Bronchial epithelial cell (primary cell): ENCODE measurements around the gene ENPP1. TPM values are rescaled to one million over a fixed set of nuclear protein-coding genes. Genes with fewer than 3 reads are reported as not detected.

ENCODE experiments used
- DNase-seq: peaks from one replicate; pipeline ENCODE4 v3.0.0-alpha.2; 2010; ENCODE audit warnings: low read depth
- FAIRE-seq: peaks from 2 replicates; lab custom pipeline; 2011; peaks lifted over from hg19 to GRCh38; lab: Jason Lieb, UNC
- H3K27me3 ChIP-seq: 2 replicates; pipeline ENCODE4 v1.5.1; 2011; ENCODE audit warnings: low read length; ENCODE audit not compliant: control insufficient read depth, insufficient read depth
- H3K36me3 ChIP-seq: 2 replicates; pipeline ENCODE4 v1.5.1; 2011; ENCODE audit warnings: low read length; ENCODE audit not compliant: control insufficient read depth, insufficient read depth
- H3K4me3 ChIP-seq: 2 replicates; pipeline ENCODE4 v1.5.1; 2011; ENCODE audit warnings: mild to moderate bottlenecking, low read depth, low read length, control low read depth
- CTCF ChIP-seq: IDR thresholded peaks from 2 replicates; pipeline ENCODE4 v1.5.1; 2011; ENCODE audit warnings: mild to moderate bottlenecking, moderate library complexity, low read length, control low read depth, inconsistent platforms; ENCODE audit not compliant: insufficient read depth, severe bottlenecking
- total RNA-seq: library from RNA; depleted of rRNA; stranded (reverse); fragments of >200 nt; gene quantifications from 2 replicates; pipeline ENCODE4 v1.2.1, GENCODE V29; 2014

Gene ENPP1
- total RNA-seq, 1 donor from 2014 or later = under 0.01 TPM

- Histone ChIP-seq H3K36me3 (no peaks in the 10 kb centered on the region), H3K27me3 (no peaks in the 10 kb centered on the region), H3K4me3 (no peak overlapping the region)
- peak; percentile 78 for TF ChIP-seq CTCF
- DNase-seq = peak; percentile 48
- no peak for FAIRE-seq
These were observed 115.5 kb downstream of the ENPP1 start for GRCh38 chr6:131923356-131923755.

- Histone ChIP-seq H3K27me3 (no peaks in the 10 kb centered on the region), H3K36me3 (no peaks in the 10 kb centered on the region), H3K4me3 (no peak overlapping the region)
- FAIRE-seq (no peak), DNase-seq (peak; percentile 53)
- TF ChIP-seq CTCF = peak; percentile 36
These were observed 117.2 kb downstream of the ENPP1 start for GRCh38 chr6:131924881-131925474.

- Histone ChIP-seq H3K27me3 (no peaks in the 10 kb centered on the region), H3K4me3 (no peak overlapping the region), H3K36me3 (no peaks in the 10 kb centered on the region)
- DNase-seq = no peak
- TF ChIP-seq CTCF = no peak
- FAIRE-seq = no peak
These were observed 121.4 kb downstream of the ENPP1 start for GRCh38 chr6:131929264-131929663.

- DNase-seq (no peak), FAIRE-seq (no peak)
- H3K4me3 ChIP-seq = no peak overlapping the region
- no peak for TF ChIP-seq CTCF
- H3K36me3 ChIP-seq = no peaks in the 10 kb centered on the region
- no peaks in the 10 kb centered on the region for H3K27me3 ChIP-seq
These were observed 122.2 kb downstream of the ENPP1 start for GRCh38 chr6:131929976-131930375.

GRCh38 chr6:131931063-131931750, 123.4 kb downstream of the ENPP1 start:
- FAIRE-seq (no peak), DNase-seq (no peak)
- no peak for TF ChIP-seq CTCF
- no peak overlapping the region for H3K4me3 ChIP-seq
- no peaks in the 10 kb centered on the region for H3K36me3 ChIP-seq
- no peaks in the 10 kb centered on the region for H3K27me3 ChIP-seq
